Upper lobe of left lung (tissue), 6 donors: Measurements from ENCODE around the gene PNMA8A. TPM values are rescaled to one million over a fixed set of nuclear protein-coding genes. Genes with fewer than 3 reads are reported as not detected.

Experiments
- ATAC-seq, 2 donors: fragments of 200-7000 bp; cut with Tn5 transposase; one replicate each; pipeline ENCODE4 v1.9.1; 2022; ENCODE audit warnings: mild to moderate bottlenecking in 2 of 2, moderate library complexity in 2 of 2; ENCODE audit not compliant: low FRiP score in 2 of 2
- DNase-seq, 2 donors: peaks; one replicate each; pipeline ENCODE4 v3.0.0-alpha.2; 2019 to 2020
- H3K27ac ChIP-seq, 4 donors: fragments of 200-600 bp; sonication (generic); one replicate each; pipeline ENCODE4 v1.5.1; 2016 to 2019
- H3K27me3 ChIP-seq, 4 donors: fragments of 200-600 bp; sonication (generic); one replicate each; pipeline ENCODE4 v1.5.1; 2017 to 2019
- H3K36me3 ChIP-seq, 4 donors: fragments of 200-600 bp; sonication (generic); one replicate each; pipeline ENCODE4 v1.5.1; 2016 to 2019
- H3K4me1 ChIP-seq, 4 donors: fragments of 200-600 bp; sonication (generic); one replicate each; pipeline ENCODE4 v1.5.1; 2018 to 2019
- H3K4me3 ChIP-seq, 4 donors: fragments of 200-600 bp; sonication (generic); one replicate each; pipeline ENCODE4 v1.5.1; 2017 to 2019; ENCODE audit warnings: mild to moderate bottlenecking in 2 of 4, moderate library complexity in 1 of 4
- H3K9me3 ChIP-seq, 4 donors: fragments of 200-600 bp; sonication (generic); one replicate each; pipeline ENCODE4 v1.5.1; 2018 to 2019
- EP300 ChIP-seq, 4 donors: sonication (generic); formaldehyde crosslinking; IDR thresholded peaks; one replicate each; pipeline ENCODE4 v1.5.1; 2017; ENCODE audit warnings: antibody characterized with exemption in 4 of 4, control low read depth in 2 of 4
- POLR2A ChIP-seq, 4 donors: fragments of 450-650 bp; IDR thresholded peaks; one replicate each; pipeline ENCODE4 v1.5.1; 2016 to 2017; ENCODE audit warnings: antibody characterized with exemption in 4 of 4, mild to moderate bottlenecking in 2 of 4
- POLR2AphosphoS5 ChIP-seq, 2 donors: sonication (generic); formaldehyde crosslinking; IDR thresholded peaks; one replicate each; pipeline ENCODE4 v1.5.1; 2017; ENCODE audit warnings: antibody characterized with exemption in 2 of 2
- WGBS, 2 donors: methylation state at CpG; one replicate each; pipeline ENCODE4 v1.1.5; 2017 to 2018; 5-methylcytosine and 5-hydroxymethylcytosine counted together
- total RNA-seq, 6 donors: library from RNA; depleted of rRNA in 4 of 6; stranded (reverse); fragments of >200 nt in 4 of 6; gene quantifications; one replicate each; pipeline versions ENCODE4 v1.1.0 to v1.2.1, GENCODE V29; 2016 to 2021
- TF ChIP-seq, protein P1 (sequence below), 6 experiments: fragments of 450-650 bp in 4 of 6; fragments of 200-600 bp in 2 of 6; sonication (generic) in 2 of 6; IDR thresholded peaks; one replicate each; pipeline ENCODE4 v1.5.1; 2016 to 2019; ENCODE audit warnings: antibody characterized with exemption in 6 of 6
- donor health status: DM: no; HTN: no; CAD: no; lungs with moderate emphysema.
- donor health status: DM: no; HTN: yes; CAD: no; lungs with severe emphysema.

The PNMA8A gene
- total RNA-seq, 6 donors from 2014 or later: 0.61 to 4.8 (median 2.2) TPM

DNA sequence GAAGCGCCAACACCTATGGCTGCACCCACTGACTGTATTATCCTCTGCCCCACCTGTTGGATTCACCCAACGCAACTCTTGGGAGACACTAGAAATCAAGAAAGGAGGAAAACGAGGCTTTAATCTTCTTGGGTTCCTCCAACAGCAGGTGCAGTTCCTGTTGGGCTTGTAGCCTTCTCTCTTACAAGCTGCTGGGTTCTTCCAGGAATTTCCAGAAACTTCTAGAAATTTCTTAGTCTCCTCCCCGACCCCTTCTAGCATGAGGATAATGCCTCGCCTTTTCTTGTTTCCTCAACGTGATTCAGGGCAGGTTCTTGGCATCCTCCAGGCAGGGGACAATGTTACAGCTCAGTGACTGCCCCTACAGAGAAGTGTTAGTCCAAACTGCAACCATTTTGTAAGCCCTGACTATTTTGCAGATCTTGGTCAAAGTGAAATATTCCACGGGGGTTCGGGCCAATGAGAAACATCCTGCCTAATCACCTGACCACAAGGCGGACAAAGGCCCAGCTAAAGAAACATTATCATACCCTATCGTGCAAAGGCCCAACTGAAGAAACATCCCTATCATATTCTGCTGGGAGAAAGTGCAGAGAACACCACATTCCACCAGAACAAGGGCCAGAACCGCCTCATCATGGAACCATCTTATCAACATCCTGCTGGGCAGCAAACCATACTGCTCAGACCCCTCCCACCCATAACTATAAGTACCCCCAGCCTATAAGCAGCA is 614 bp upstream of the PNMA8A start:
- Histone ChIP-seq H3K4me3 (peak overlapping the region in 3 of 4 donors; percentile 29 to 49 (median 46)), H3K27me3 (peaks cover 0 to 6% (median 3%) of the 10 kb centered on the region in 4 donors)
- no peak for DNase-seq

DNA sequence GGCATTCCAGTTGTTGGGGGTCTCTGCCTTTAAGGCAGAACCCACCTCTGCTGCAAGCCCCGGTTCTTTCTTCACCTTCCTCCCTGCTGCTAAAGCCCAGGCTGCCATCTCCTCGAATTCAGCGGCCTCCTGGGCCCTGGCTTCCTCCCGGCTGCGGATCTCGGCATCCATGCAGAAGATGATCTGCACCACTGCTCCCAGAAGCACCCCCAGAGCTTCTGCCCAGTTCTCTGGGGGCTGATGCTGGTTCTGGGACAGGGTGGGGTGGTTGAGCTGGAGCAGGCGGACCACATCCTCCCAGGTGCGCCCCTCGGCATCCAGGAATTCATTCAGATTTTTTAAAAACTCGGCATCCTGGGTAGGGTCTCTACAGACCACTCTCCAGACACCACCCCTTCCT is 987 bp downstream of the PNMA8A start:
- peaks cover 0 to 6% (median 3%) of the 10 kb centered on the region in 4 donors for H3K27me3 ChIP-seq
- DNase-seq (peak in 1 of 2 donors; percentile 26), ATAC-seq (no peak)
- H3K27ac ChIP-seq: no peak overlapping the region
- TF ChIP-seq, protein P1, sequence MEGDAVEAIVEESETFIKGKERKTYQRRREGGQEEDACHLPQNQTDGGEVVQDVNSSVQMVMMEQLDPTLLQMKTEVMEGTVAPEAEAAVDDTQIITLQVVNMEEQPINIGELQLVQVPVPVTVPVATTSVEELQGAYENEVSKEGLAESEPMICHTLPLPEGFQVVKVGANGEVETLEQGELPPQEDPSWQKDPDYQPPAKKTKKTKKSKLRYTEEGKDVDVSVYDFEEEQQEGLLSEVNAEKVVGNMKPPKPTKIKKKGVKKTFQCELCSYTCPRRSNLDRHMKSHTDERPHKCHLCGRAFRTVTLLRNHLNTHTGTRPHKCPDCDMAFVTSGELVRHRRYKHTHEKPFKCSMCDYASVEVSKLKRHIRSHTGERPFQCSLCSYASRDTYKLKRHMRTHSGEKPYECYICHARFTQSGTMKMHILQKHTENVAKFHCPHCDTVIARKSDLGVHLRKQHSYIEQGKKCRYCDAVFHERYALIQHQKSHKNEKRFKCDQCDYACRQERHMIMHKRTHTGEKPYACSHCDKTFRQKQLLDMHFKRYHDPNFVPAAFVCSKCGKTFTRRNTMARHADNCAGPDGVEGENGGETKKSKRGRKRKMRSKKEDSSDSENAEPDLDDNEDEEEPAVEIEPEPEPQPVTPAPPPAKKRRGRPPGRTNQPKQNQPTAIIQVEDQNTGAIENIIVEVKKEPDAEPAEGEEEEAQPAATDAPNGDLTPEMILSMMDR (IDR thresholded peaks at IDR 0.05): no peak
- TF ChIP-seq POLR2AphosphoS5 (IDR thresholded peaks at IDR 0.05) (no peak), EP300 (IDR thresholded peaks at IDR 0.05) (no peak), POLR2A (IDR thresholded peaks at IDR 0.05) (no peak)
- H3K4me3 ChIP-seq: no peak overlapping the region
- no peaks in the 10 kb centered on the region for H3K9me3 ChIP-seq
- WGBS, 2 donors: 90% methylated on average over 8 to 10 of the region's 10 CpGs
- peaks cover 8 to 14% (median 10%) of the 10 kb centered on the region in 4 donors for H3K4me1 ChIP-seq
- no peaks in the 10 kb centered on the region for H3K36me3 ChIP-seq

More for the DNA sequence above, 614 bp upstream of the PNMA8A start:
- Histone ChIP-seq H3K4me1 (peaks cover 8 to 14% (median 10%) of the 10 kb centered on the region in 4 donors), H3K27ac (peak overlapping the region in 1 of 4 donors; percentile 59), H3K9me3 (no peaks in the 10 kb centered on the region), H3K36me3 (no peaks in the 10 kb centered on the region)
- TF ChIP-seq POLR2A (IDR thresholded peaks at IDR 0.05) (no peak), POLR2AphosphoS5 (IDR thresholded peaks at IDR 0.05) (no peak), EP300 (IDR thresholded peaks at IDR 0.05) (no peak)
- TF ChIP-seq, protein P1 (IDR thresholded peaks at IDR 0.05): no peak
- ATAC-seq: no peak
- 62 to 70% methylated on average over 11 of the region's 11 CpGs for WGBS, 2 donors

DNA sequence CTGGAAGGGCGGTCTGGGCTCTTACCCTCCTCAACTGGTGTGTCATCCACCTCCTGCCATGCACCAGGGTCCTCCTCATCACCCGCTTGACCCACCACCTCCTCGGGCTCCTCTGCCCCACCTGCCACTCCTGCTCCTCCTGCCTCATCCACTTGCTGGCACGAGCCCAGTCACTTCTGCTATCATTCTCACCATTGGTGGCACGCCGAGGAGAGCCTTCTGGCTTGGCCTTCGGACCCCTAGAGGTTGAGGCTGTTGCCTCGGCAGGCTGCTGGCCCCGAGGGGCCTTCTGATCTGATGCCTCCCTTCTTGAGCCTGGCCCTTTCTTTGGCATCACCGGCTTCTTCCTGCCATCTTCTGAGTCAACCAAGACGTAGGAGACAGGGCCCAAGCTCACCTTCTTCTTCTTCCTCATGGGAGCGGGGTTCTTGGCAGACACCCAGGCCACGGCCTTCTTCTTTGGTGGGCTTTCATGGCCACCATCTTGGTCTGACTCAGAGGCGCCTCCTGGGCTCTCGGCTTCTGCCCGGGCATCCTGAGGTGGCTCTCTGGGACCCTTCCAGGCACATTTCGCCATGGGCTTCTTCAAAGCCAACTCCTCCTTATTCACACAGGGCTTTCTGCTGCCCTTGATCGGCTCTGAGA is 1.7 kb downstream of the PNMA8A start:
- WGBS, 2 donors: 95 to 96% methylated on average over 18 of the region's 18 CpGs
- Histone ChIP-seq H3K27ac (no peak overlapping the region), H3K27me3 (peaks cover 0 to 6% (median 3%) of the 10 kb centered on the region in 4 donors), H3K4me1 (peaks cover 8 to 14% (median 10%) of the 10 kb centered on the region in 4 donors), H3K4me3 (no peak overlapping the region), H3K9me3 (no peaks in the 10 kb centered on the region), H3K36me3 (no peaks in the 10 kb centered on the region)
- ATAC-seq (no peak), DNase-seq (peak in 1 of 2 donors; percentile 45)
- TF ChIP-seq POLR2A (IDR thresholded peaks at IDR 0.05): no peak
- TF ChIP-seq, protein P1 (IDR thresholded peaks at IDR 0.05): no peak

DNA sequence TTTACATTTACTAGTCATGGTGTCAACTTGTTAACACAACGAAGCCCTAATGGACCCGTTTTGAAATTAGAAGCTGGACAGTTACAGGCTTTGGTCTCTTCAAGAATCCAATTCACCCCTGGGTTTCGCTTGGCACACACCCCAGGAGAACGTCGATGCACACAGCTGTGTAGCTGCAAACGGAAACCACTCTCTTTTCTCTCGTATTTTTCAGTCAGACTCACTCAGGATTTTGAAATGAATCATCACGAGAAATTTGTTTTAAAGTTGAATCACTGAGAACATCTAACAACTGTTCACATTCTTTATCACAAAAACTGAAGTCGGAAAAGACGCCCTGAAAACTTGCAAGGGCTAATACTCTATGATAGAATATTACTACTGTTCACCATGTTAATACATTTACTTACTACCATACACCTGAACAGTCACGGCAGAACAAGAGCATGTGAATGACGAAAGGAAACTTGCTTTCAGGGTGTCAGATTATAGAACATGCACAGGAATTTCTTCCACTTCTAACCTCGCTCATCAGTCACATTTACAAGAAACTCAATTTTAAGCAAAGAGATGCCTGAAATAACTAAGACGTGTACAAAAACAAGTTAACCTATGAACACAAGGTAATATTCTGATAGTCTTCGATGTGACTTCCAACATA is 4.7 kb downstream of the PNMA8A start:
- no peak overlapping the region for H3K4me3 ChIP-seq
- no peaks in the 10 kb centered on the region for H3K36me3 ChIP-seq
- no peak for TF ChIP-seq POLR2A (IDR thresholded peaks at IDR 0.05)
- no peak for TF ChIP-seq POLR2AphosphoS5 (IDR thresholded peaks at IDR 0.05)
- TF ChIP-seq, protein P1 (IDR thresholded peaks at IDR 0.05): no peak
- TF ChIP-seq EP300 (IDR thresholded peaks at IDR 0.05): no peak
- H3K4me1 ChIP-seq: peaks cover 6 to 9% (median 8%) of the 10 kb centered on the region in 4 donors
- no peak for DNase-seq
- H3K27ac ChIP-seq: no peak overlapping the region
- WGBS, 2 donors: 63 to 67% methylated on average over 15 of the region's 15 CpGs
- peak in 1 of 2 donors; percentile 52 for ATAC-seq
- H3K27me3 ChIP-seq: peaks cover 0 to 6% (median 3%) of the 10 kb centered on the region in 4 donors
- no peaks in the 10 kb centered on the region for H3K9me3 ChIP-seq
